OCI-LY1 (cell line): ENCODE data around the gene POLR1B.
"Not testable (repeated sequence)": the region's sequence is repeated elsewhere in the genome, so short reads cannot be mapped to it uniquely, and the experiment has no call there.

ENCODE experiments used
- H2AFZ ChIP-seq: fragments of 200-600 bp; sonication (generic), shearing (Covaris generic); 2 replicates; pipeline ENCODE4 v1.6.0; 2014; ENCODE audit warnings: antibody characterized with exemption, mild to moderate bottlenecking, low read length
- H3F3A ChIP-seq: fragments of 200-600 bp; sonication (generic), shearing (Covaris generic); 2 replicates; pipeline ENCODE4 v1.6.0; 2014; ENCODE audit warnings: mild to moderate bottlenecking, antibody characterized with exemption, low read length, moderate library complexity; ENCODE audit not compliant: insufficient read depth
- H3K27ac ChIP-seq: fragments of 200-600 bp; sonication (generic); 2 replicates; pipeline ENCODE4 v1.5.1; 2014; ENCODE audit warnings: low read length, mixed run types, mild to moderate bottlenecking, low read depth; ENCODE audit not compliant: poor library complexity, severe bottlenecking
- H3K27me3 ChIP-seq: fragments of 200-600 bp; sonication (generic); 2 replicates; pipeline ENCODE4 v1.6.0; 2014; ENCODE audit warnings: antibody characterized with exemption, mild to moderate bottlenecking, low read length, moderate library complexity; ENCODE audit not compliant: insufficient read depth
- H3K36me3 ChIP-seq: fragments of 200-600 bp; sonication (generic); 2 replicates; pipeline ENCODE4 v1.6.1; 2014; ENCODE audit warnings: mild to moderate bottlenecking, antibody characterized with exemption, low read length, moderate library complexity, mixed read lengths; ENCODE audit not compliant: insufficient read depth
- H3K4me1 ChIP-seq: fragments of 200-600 bp; sonication (generic); 2 replicates; pipeline ENCODE4 v1.5.1; 2014; ENCODE audit warnings: mild to moderate bottlenecking, low read length, moderate library complexity; ENCODE audit not compliant: insufficient read depth, severe bottlenecking
- H3K4me2 ChIP-seq: fragments of 200-600 bp; sonication (generic), shearing (Covaris generic); 2 replicates; pipeline ENCODE4 v1.6.1; 2014; ENCODE audit warnings: low read length
- H3K4me3 ChIP-seq: fragments of 200-600 bp; sonication (generic); 2 replicates; pipeline ENCODE4 v1.5.1; 2014; ENCODE audit warnings: low read length, low read depth, mild to moderate bottlenecking, mixed read lengths; ENCODE audit not compliant: poor library complexity, severe bottlenecking
- H3K79me2 ChIP-seq: fragments of 200-600 bp; shearing (Covaris generic); 2 replicates; pipeline ENCODE4 v1.6.1; 2016; ENCODE audit warnings: mixed run types, low read length, mixed read lengths; ENCODE audit not compliant: insufficient read depth
- H3K9ac ChIP-seq: fragments of 200-600 bp; sonication (generic), shearing (Covaris generic); 2 replicates; pipeline ENCODE4 v1.6.1; 2014; ENCODE audit warnings: mild to moderate bottlenecking, low read length, mixed read lengths
- H3K9me2 ChIP-seq: fragments of 200-600 bp; sonication (generic), shearing (Covaris generic); 2 replicates; pipeline ENCODE4 v1.6.1; 2014; ENCODE audit warnings: low read depth, mild to moderate bottlenecking, low read length, mixed read lengths
- H3K9me3 ChIP-seq: fragments of 200-600 bp; shearing (Covaris generic); 2 replicates; pipeline ENCODE4 v1.6.1; 2014; ENCODE audit warnings: low read length, mixed read lengths
- H4K20me1 ChIP-seq: fragments of 200-600 bp; sonication (generic), shearing (Covaris generic); 2 replicates; pipeline ENCODE4 v1.6.0; 2016; ENCODE audit warnings: mild to moderate bottlenecking, low read length; ENCODE audit not compliant: insufficient read depth
- CTCF ChIP-seq: fragments of 200-600 bp; sonication (generic), shearing (Covaris generic); IDR thresholded peaks from 2 replicates; pipeline ENCODE4 v1.5.1; 2017; ENCODE audit warnings: mild to moderate bottlenecking, antibody characterized with exemption, low read length, moderate library complexity, mixed read lengths
- EZH2 ChIP-seq: fragments of 200-600 bp; sonication (generic), shearing (Covaris generic); IDR thresholded peaks from 2 replicates; pipeline ENCODE4 v1.8.0; 2017; ENCODE audit warnings: borderline replicate concordance, mixed run types, mild to moderate bottlenecking, antibody characterized with exemption, low read length, moderate library complexity, mixed read lengths

The POLR1B gene

GRCh38 chr2:112548980-112549379 lies 6.7 kb downstream of the POLR1B start:
- no peak overlapping the region for H2AFZ ChIP-seq
- peaks cover 12% of the 10 kb centered on the region for H3K4me1 ChIP-seq
- H3K36me3 ChIP-seq: peaks cover 83% of the 10 kb centered on the region
- peaks cover 23% of the 10 kb centered on the region for H3K79me2 ChIP-seq
- H3K9ac ChIP-seq: no peak overlapping the region
- no peak overlapping the region for H3K27ac ChIP-seq
- no peak overlapping the region for H3K4me2 ChIP-seq
- H4K20me1 ChIP-seq: no peaks in the 10 kb centered on the region
- no peak for TF ChIP-seq CTCF
- no peak for TF ChIP-seq EZH2
- H3K9me2 ChIP-seq: no peaks in the 10 kb centered on the region
- no peaks in the 10 kb centered on the region for H3K27me3 ChIP-seq
- H3F3A ChIP-seq: no peaks in the 10 kb centered on the region
- no peaks in the 10 kb centered on the region for H3K9me3 ChIP-seq
- no peak overlapping the region for H3K4me3 ChIP-seq

GRCh38 chr2:112566104-112566503 lies 23.8 kb downstream of the POLR1B start:
- no peaks in the 10 kb centered on the region for H3K27me3 ChIP-seq
- TF ChIP-seq CTCF: no peak
- no peak for TF ChIP-seq EZH2
- H3K9me3 ChIP-seq: no peaks in the 10 kb centered on the region
- no peak overlapping the region for H2AFZ ChIP-seq
- no peak overlapping the region for H3K4me2 ChIP-seq
- H3K27ac ChIP-seq: no peak overlapping the region
- H3K9me2 ChIP-seq: no peaks in the 10 kb centered on the region
- no peaks in the 10 kb centered on the region for H4K20me1 ChIP-seq
- no peaks in the 10 kb centered on the region for H3F3A ChIP-seq
- peaks cover 93% of the 10 kb centered on the region for H3K36me3 ChIP-seq
- H3K4me1 ChIP-seq: no peaks in the 10 kb centered on the region
- no peak overlapping the region for H3K9ac ChIP-seq
- H3K4me3 ChIP-seq: no peak overlapping the region
- H3K79me2 ChIP-seq: no peaks in the 10 kb centered on the region

GRCh38 chr2:112566508-112566907 lies 24.2 kb downstream of the POLR1B start:
- H3K4me2 ChIP-seq, H4K20me1 ChIP-seq, H3K9me3 ChIP-seq, H3K9me2 ChIP-seq, H3K4me3 ChIP-seq, H3K79me2 ChIP-seq, H3F3A ChIP-seq, H3K27ac ChIP-seq, H2AFZ ChIP-seq, H3K27me3 ChIP-seq, H3K9ac ChIP-seq, H3K4me1 ChIP-seq: not testable (repeated sequence)
- H3K36me3 ChIP-seq: peaks cover 93% of the 10 kb centered on the region

GRCh38 chr2:112572005-112572404 lies 29.7 kb downstream of the POLR1B start:
- no peak overlapping the region for H2AFZ ChIP-seq
- no peak overlapping the region for H3K9ac ChIP-seq
- no peak overlapping the region for H3K27ac ChIP-seq
- H3K36me3 ChIP-seq: peaks cover 98% of the 10 kb centered on the region
- H3K4me1 ChIP-seq: no peaks in the 10 kb centered on the region
- no peaks in the 10 kb centered on the region for H3K9me2 ChIP-seq
- no peaks in the 10 kb centered on the region for H3K9me3 ChIP-seq
- H3K27me3 ChIP-seq: no peaks in the 10 kb centered on the region
- no peaks in the 10 kb centered on the region for H3F3A ChIP-seq
- no peak overlapping the region for H3K4me2 ChIP-seq
- H3K79me2 ChIP-seq: no peaks in the 10 kb centered on the region
- no peak for TF ChIP-seq CTCF
- no peak for TF ChIP-seq EZH2
- no peak overlapping the region for H3K4me3 ChIP-seq
- no peaks in the 10 kb centered on the region for H4K20me1 ChIP-seq
